ENCODE measurements around the gene KSR2.
"Not testable (repeated sequence)": the region's sequence is repeated elsewhere in the genome, so short reads cannot be mapped to it uniquely, and the experiment has no call there.

The KSR2 gene

DNA sequence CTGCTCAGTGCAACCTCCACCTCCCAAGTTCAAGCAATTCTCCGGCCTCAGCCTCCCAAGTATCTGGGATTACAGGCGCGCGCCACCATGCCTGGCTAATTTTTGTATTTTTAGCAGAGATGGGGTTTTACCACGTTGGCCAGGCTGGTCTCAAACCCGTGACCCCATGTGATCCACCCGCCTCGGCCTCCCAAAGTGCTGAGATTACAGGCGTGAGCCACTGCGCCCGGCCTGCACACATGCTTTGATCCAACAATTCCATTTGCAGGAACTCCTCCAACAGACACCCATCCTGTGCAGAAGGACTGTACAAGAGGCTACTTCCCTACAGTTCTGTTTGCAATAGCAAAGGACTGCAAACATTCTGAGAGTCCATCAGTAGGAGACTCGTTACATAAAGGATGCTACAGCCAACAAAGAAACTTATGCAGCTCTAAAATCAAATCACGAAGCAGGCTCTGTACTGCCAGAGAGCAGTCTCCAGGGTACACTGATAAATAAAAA lies 108.0 kb downstream of the KSR2 start:
- 89 to 95% methylated on average over 12 to 13 of the region's 13 CpGs for WGBS, 2 experiments
- not testable (repeated sequence) for H3K27ac ChIP-seq (ENCODE audit: insufficient read depth, low read depth, low read length, poor library complexity, severe bottlenecking); H3K36me3 ChIP-seq (ENCODE audit: control insufficient read depth, insufficient read depth, low read length); H3K27me3 ChIP-seq (ENCODE audit: control insufficient read depth, insufficient read depth, low read length, poor library complexity, severe bottlenecking); H3K4me1 ChIP-seq (ENCODE audit: control insufficient read depth, insufficient read depth, low read length); H3K4me3 ChIP-seq (ENCODE audit: insufficient read depth, low read depth, low read length); H3K9me3 ChIP-seq (ENCODE audit: control insufficient read depth, low read length)

- 93 to 95% methylated on average over 15 of the region's 15 CpGs for WGBS, 2 experiments
These were observed 108.7 kb downstream of the KSR2 start for GRCh38 chr12:117860111-117860510.

GRCh38 chr12:117857632-117858612 lies 110.9 kb downstream of the KSR2 start:
- no peaks in the 10 kb centered on the region for H3K36me3 ChIP-seq (ENCODE audit: control insufficient read depth, insufficient read depth, low read length)
- H3K4me1 ChIP-seq (ENCODE audit: control insufficient read depth, insufficient read depth, low read length), result no peaks in the 10 kb centered on the region
- no peaks in the 10 kb centered on the region for H3K9me3 ChIP-seq (ENCODE audit: control insufficient read depth, low read length)
- no peaks in the 10 kb centered on the region for H3K27me3 ChIP-seq (ENCODE audit: control insufficient read depth, insufficient read depth, low read length, poor library complexity, severe bottlenecking)
- no peak overlapping the region for H3K4me3 ChIP-seq (ENCODE audit: insufficient read depth, low read depth, low read length)
- H3K27ac ChIP-seq (ENCODE audit: insufficient read depth, low read depth, low read length, poor library complexity, severe bottlenecking), result no peak overlapping the region
- WGBS, 2 experiments, result 76 to 81% methylated on average over 13 of the region's 13 CpGs

More at GRCh38 chr12:117860111-117860510, 108.7 kb downstream of the KSR2 start:
- no peaks in the 10 kb centered on the region for H3K9me3 ChIP-seq (ENCODE audit: control insufficient read depth, low read length)
- H3K36me3 ChIP-seq (ENCODE audit: control insufficient read depth, insufficient read depth, low read length), result no peaks in the 10 kb centered on the region
- no peak overlapping the region for H3K4me3 ChIP-seq (ENCODE audit: insufficient read depth, low read depth, low read length)
- no peaks in the 10 kb centered on the region for H3K27me3 ChIP-seq (ENCODE audit: control insufficient read depth, insufficient read depth, low read length, poor library complexity, severe bottlenecking)
- no peak overlapping the region for H3K27ac ChIP-seq (ENCODE audit: insufficient read depth, low read depth, low read length, poor library complexity, severe bottlenecking)
- no peaks in the 10 kb centered on the region for H3K4me1 ChIP-seq (ENCODE audit: control insufficient read depth, insufficient read depth, low read length)

GRCh38 chr12:117857139-117857538 lies 111.7 kb downstream of the KSR2 start:
- H3K4me3 ChIP-seq (ENCODE audit: insufficient read depth, low read depth, low read length); H3K4me1 ChIP-seq (ENCODE audit: control insufficient read depth, insufficient read depth, low read length); H3K36me3 ChIP-seq (ENCODE audit: control insufficient read depth, insufficient read depth, low read length); H3K27ac ChIP-seq (ENCODE audit: insufficient read depth, low read depth, low read length, poor library complexity, severe bottlenecking); H3K27me3 ChIP-seq (ENCODE audit: control insufficient read depth, insufficient read depth, low read length, poor library complexity, severe bottlenecking); H3K9me3 ChIP-seq (ENCODE audit: control insufficient read depth, low read length): not testable (repeated sequence)
- WGBS, 2 experiments, result 83 to 85% methylated on average over 4 of the region's 4 CpGs

GRCh38 chr12:117855165-117855564 lies 113.6 kb downstream of the KSR2 start:
- Histone ChIP-seq H3K36me3 (ENCODE audit: control insufficient read depth, insufficient read depth, low read length) (no peaks in the 10 kb centered on the region), H3K9me3 (ENCODE audit: control insufficient read depth, low read length) (no peaks in the 10 kb centered on the region), H3K4me3 (ENCODE audit: insufficient read depth, low read depth, low read length) (no peak overlapping the region), H3K27me3 (ENCODE audit: control insufficient read depth, insufficient read depth, low read length, poor library complexity, severe bottlenecking) (no peaks in the 10 kb centered on the region), H3K27ac (ENCODE audit: insufficient read depth, low read depth, low read length, poor library complexity, severe bottlenecking) (no peak overlapping the region), H3K4me1 (ENCODE audit: control insufficient read depth, insufficient read depth, low read length) (no peaks in the 10 kb centered on the region)
- 93 to 94% methylated on average over 19 of the region's 19 CpGs for WGBS, 2 experiments

DNA sequence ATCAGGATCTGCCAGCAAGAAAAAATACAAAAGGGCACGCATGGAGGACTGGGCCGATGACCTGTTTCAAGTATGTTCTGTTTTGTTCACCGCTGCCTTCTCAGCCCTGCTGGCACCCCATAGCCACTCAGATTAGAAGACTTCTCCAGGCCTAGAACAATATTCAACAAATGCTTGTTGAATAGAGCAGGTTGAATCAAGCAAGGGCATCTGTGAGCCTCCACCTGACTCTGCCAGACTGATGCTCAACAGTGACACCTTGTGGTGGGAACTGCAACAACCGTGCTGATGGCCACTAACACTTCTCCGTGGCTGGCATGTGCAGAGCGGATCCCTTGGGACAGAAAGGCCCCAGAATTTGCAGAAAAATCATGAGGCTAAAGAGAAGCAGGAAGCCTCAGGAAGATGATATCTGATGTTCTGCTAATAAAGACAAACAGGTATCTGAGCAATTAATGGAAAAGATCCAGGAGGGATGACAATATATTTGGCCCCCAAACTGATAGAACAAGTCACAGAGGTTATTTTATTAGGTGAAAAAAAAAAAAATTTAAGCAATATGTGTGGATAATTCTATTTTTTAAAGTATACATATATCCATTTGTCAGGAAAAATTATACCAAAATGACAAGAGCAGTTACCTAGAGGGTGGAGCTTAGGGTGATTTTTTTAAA lies 114.3 kb downstream of the KSR2 start:
- H3K27ac ChIP-seq (ENCODE audit: insufficient read depth, low read depth, low read length, poor library complexity, severe bottlenecking), result no peak overlapping the region
- no peaks in the 10 kb centered on the region for H3K4me1 ChIP-seq (ENCODE audit: control insufficient read depth, insufficient read depth, low read length)
- no peaks in the 10 kb centered on the region for H3K36me3 ChIP-seq (ENCODE audit: control insufficient read depth, insufficient read depth, low read length)
- WGBS, 2 experiments, result 51 to 54% methylated on average over 6 of the region's 6 CpGs
- no peaks in the 10 kb centered on the region for H3K27me3 ChIP-seq (ENCODE audit: control insufficient read depth, insufficient read depth, low read length, poor library complexity, severe bottlenecking)
- no peaks in the 10 kb centered on the region for H3K9me3 ChIP-seq (ENCODE audit: control insufficient read depth, low read length)
- H3K4me3 ChIP-seq (ENCODE audit: insufficient read depth, low read depth, low read length), result no peak overlapping the region

- Histone ChIP-seq H3K27ac (ENCODE audit: insufficient read depth, low read depth, low read length, poor library complexity, severe bottlenecking) (no peak overlapping the region), H3K4me1 (ENCODE audit: control insufficient read depth, insufficient read depth, low read length) (no peaks in the 10 kb centered on the region), H3K27me3 (ENCODE audit: control insufficient read depth, insufficient read depth, low read length, poor library complexity, severe bottlenecking) (no peaks in the 10 kb centered on the region), H3K9me3 (ENCODE audit: control insufficient read depth, low read length) (no peaks in the 10 kb centered on the region), H3K36me3 (ENCODE audit: control insufficient read depth, insufficient read depth, low read length) (no peaks in the 10 kb centered on the region), H3K4me3 (ENCODE audit: insufficient read depth, low read depth, low read length) (no peak overlapping the region)
- 83 to 95% methylated on average over 1 of the region's 1 CpG for WGBS, 2 experiments
These were observed 115.2 kb downstream of the KSR2 start for GRCh38 chr12:117853600-117853999.

DNA sequence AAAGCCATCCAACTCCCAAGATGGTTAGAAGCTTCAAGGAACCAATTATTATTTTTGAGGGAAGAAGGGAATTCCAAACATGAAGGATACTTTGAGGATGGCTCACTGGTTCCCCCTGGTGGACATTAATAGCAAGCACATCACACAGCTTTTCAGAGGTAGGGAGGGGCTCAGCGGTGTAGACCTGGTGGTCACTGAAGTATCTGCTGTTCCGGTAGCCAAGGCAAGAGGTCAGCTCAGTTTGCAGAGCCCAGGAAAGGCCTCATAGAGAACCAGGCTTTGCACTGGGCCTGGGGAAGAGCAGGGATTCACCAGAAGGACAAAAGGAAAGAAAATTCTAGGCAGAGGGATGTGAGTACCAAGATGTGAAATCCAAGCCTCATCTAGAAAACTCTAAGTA lies 118.7 kb downstream of the KSR2 start:
- no peaks in the 10 kb centered on the region for H3K27me3 ChIP-seq (ENCODE audit: control insufficient read depth, insufficient read depth, low read length, poor library complexity, severe bottlenecking)

GRCh38 chr12:117847371-117847770 lies 121.4 kb downstream of the KSR2 start:
- H3K36me3 ChIP-seq (ENCODE audit: control insufficient read depth, insufficient read depth, low read length), result no peaks in the 10 kb centered on the region
- H3K27me3 ChIP-seq (ENCODE audit: control insufficient read depth, insufficient read depth, low read length, poor library complexity, severe bottlenecking), result no peaks in the 10 kb centered on the region
- H3K27ac ChIP-seq (ENCODE audit: insufficient read depth, low read depth, low read length, poor library complexity, severe bottlenecking), result no peak overlapping the region
- WGBS, 2 experiments, result 66% methylated on average over 5 of the region's 5 CpGs
- peaks cover 11% of the 10 kb centered on the region for H3K4me1 ChIP-seq (ENCODE audit: control insufficient read depth, insufficient read depth, low read length)
- H3K4me3 ChIP-seq (ENCODE audit: insufficient read depth, low read depth, low read length), result no peak overlapping the region
- no peaks in the 10 kb centered on the region for H3K9me3 ChIP-seq (ENCODE audit: control insufficient read depth, low read length)

More for the DNA sequence above, 118.7 kb downstream of the KSR2 start:
- Histone ChIP-seq H3K27ac (ENCODE audit: insufficient read depth, low read depth, low read length, poor library complexity, severe bottlenecking) (no peak overlapping the region), H3K4me1 (ENCODE audit: control insufficient read depth, insufficient read depth, low read length) (peaks cover 11% of the 10 kb centered on the region), H3K9me3 (ENCODE audit: control insufficient read depth, low read length) (no peaks in the 10 kb centered on the region), H3K4me3 (ENCODE audit: insufficient read depth, low read depth, low read length) (no peak overlapping the region), H3K36me3 (ENCODE audit: control insufficient read depth, insufficient read depth, low read length) (no peaks in the 10 kb centered on the region)
- 11 to 13% methylated on average over 2 of the region's 2 CpGs for WGBS, 2 experiments

- no peaks in the 10 kb centered on the region for H3K27me3 ChIP-seq (ENCODE audit: control insufficient read depth, insufficient read depth, low read length, poor library complexity, severe bottlenecking)
- WGBS, 2 experiments, result 77 to 85% methylated on average over 6 to 7 of the region's 7 CpGs
- H3K4me1 ChIP-seq (ENCODE audit: control insufficient read depth, insufficient read depth, low read length), result peaks cover 11% of the 10 kb centered on the region
- H3K4me3 ChIP-seq (ENCODE audit: insufficient read depth, low read depth, low read length), result no peak overlapping the region
- H3K9me3 ChIP-seq (ENCODE audit: control insufficient read depth, low read length), result no peaks in the 10 kb centered on the region
- H3K36me3 ChIP-seq (ENCODE audit: control insufficient read depth, insufficient read depth, low read length), result no peaks in the 10 kb centered on the region
- H3K27ac ChIP-seq (ENCODE audit: insufficient read depth, low read depth, low read length, poor library complexity, severe bottlenecking), result no peak overlapping the region
These were observed 123.4 kb downstream of the KSR2 start for GRCh38 chr12:117845271-117845904.

All from ectodermal cell (in vitro differentiated cells).